Endothelial cell of umbilical vein (primary cell): Measurements from ENCODE around the gene ECE2. TPM values are rescaled to one million over a fixed set of nuclear protein-coding genes. Genes with fewer than 3 reads are reported as not detected.

Source experiments
- BruUV-seq: library from RNA; stranded (reverse); fragments of 400-500 nt; replicated peaks from 2 replicates; lab custom pipeline; 2021; lab: Mats Ljungman, UMichigan
- CTCF ChIA-PET: fragments of 300-600, 350-600 bp; sonication (Branson Sonifier 250); formaldehyde crosslinking; loops from one replicate; lab custom pipeline; 2021; ENCODE audit warnings: antibody characterized with exemption, inconsistent platforms; lab: Charles Lee
- POLR2A ChIA-PET: fragments of 300-600, 350-600 bp; sonication (Branson Sonifier 250); formaldehyde crosslinking; loops from one replicate; lab custom pipeline; 2021; ENCODE audit warnings: antibody characterized with exemption, inconsistent platforms; lab: Charles Lee
- DNase-seq: peaks from one replicate; pipeline ENCODE4 v3.0.0-alpha.2; 2011; ENCODE audit warnings: low read depth, low spot score
- FAIRE-seq: peaks from 2 replicates; lab custom pipeline; 2011; peaks lifted over from hg19 to GRCh38; lab: Jason Lieb, UNC
- H2AFZ ChIP-seq: 2 replicates; pipeline ENCODE4 v1.6.0; 2012; ENCODE audit warnings: low read depth, low read length, control low read depth, inconsistent platforms
- H3K27ac ChIP-seq: 2 replicates; pipeline ENCODE4 v1.5.1; 2011; ENCODE audit warnings: low read depth, mild to moderate bottlenecking, control low read depth, low read length, moderate library complexity; ENCODE audit not compliant: insufficient read depth
- H3K27me3 ChIP-seq, 2 experiments: 2 replicates each; pipeline versions ENCODE4 v1.6.0 to v1.6.1; 2011; ENCODE audit warnings: low read length in 2 of 2, mixed read lengths in 1 of 2; ENCODE audit not compliant: control insufficient read depth in 2 of 2, insufficient read depth in 2 of 2
- H3K36me3 ChIP-seq, 2 experiments: 2 replicates in 1 of 2; 3 replicates in 1 of 2; pipeline ENCODE4 v1.5.1; 2011; ENCODE audit warnings: low read length in 2 of 2, mild to moderate bottlenecking in 1 of 2, moderate library complexity in 1 of 2; ENCODE audit not compliant: control insufficient read depth in 2 of 2, insufficient read depth in 2 of 2; ENCODE audit errors: extremely low read depth in 1 of 2
- H3K4me1 ChIP-seq: 3 replicates; pipeline ENCODE4 v1.5.1; 2011; ENCODE audit warnings: mild to moderate bottlenecking, low read length; ENCODE audit not compliant: control insufficient read depth, insufficient read depth; ENCODE audit errors: extremely low read depth
- H3K4me2 ChIP-seq: 2 replicates; pipeline ENCODE4 v1.6.1; 2011; ENCODE audit warnings: low read length, control low read depth, mixed read lengths; ENCODE audit not compliant: insufficient read depth
- H3K4me3 ChIP-seq, 3 experiments: fragments of 200-600 bp in 1 of 3; sonication (generic), shearing (Covaris generic) in 1 of 3; replicated peaks in 1 of 3; 2 replicates each; pipeline ENCODE4 v1.5.1; 2011 to 2016; ENCODE audit warnings: control low read depth in 3 of 3, low read length in 3 of 3, mild to moderate bottlenecking in 2 of 3, inconsistent platforms in 1 of 3, low read depth in 1 of 3, moderate library complexity in 1 of 3; ENCODE audit not compliant: insufficient read depth in 1 of 3
- H3K79me2 ChIP-seq: 2 replicates; pipeline ENCODE4 v1.6.0; 2012; ENCODE audit warnings: low read length, inconsistent platforms; ENCODE audit not compliant: control insufficient read depth, insufficient read depth
- H3K9ac ChIP-seq: replicated peaks from 2 replicates; pipeline ENCODE3; 2011; ENCODE audit warnings: low read length, control low read depth; ENCODE audit not compliant: insufficient read depth; ENCODE audit errors: extremely low read depth
- H3K9me1 ChIP-seq: replicated peaks from 3 replicates; pipeline ENCODE4 v1.6.0; 2011; ENCODE audit warnings: mild to moderate bottlenecking, low read length; ENCODE audit not compliant: control insufficient read depth, insufficient read depth; ENCODE audit errors: extremely low read depth
- H3K9me3 ChIP-seq: replicated peaks from 2 replicates; pipeline ENCODE4 v1.5.1; 2012; ENCODE audit warnings: low read length, inconsistent platforms; ENCODE audit not compliant: control insufficient read depth, insufficient read depth
- H4K20me1 ChIP-seq: replicated peaks from 2 replicates; pipeline ENCODE3; 2011; ENCODE audit warnings: mild to moderate bottlenecking, low read length; ENCODE audit not compliant: control insufficient read depth, insufficient read depth; ENCODE audit errors: extremely low read depth
- EZH2 ChIP-seq: IDR thresholded peaks from 2 replicates; pipeline ENCODE4 v1.6.1; 2012; ENCODE audit warnings: borderline replicate concordance, low read depth, mild to moderate bottlenecking, moderate library complexity, low read length, inconsistent platforms; ENCODE audit not compliant: severe bottlenecking
- FOS ChIP-seq: IDR thresholded peaks from 2 replicates; pipeline ENCODE4 v1.6.1; 2011; ENCODE audit warnings: mild to moderate bottlenecking, low read length, moderate library complexity, borderline replicate concordance; ENCODE audit not compliant: insufficient read depth
- GATA2 ChIP-seq: IDR thresholded peaks from 2 replicates; pipeline ENCODE4 v1.7.0; 2011; ENCODE audit warnings: low read depth, mild to moderate bottlenecking, moderate library complexity, mixed read lengths, low read length; ENCODE audit not compliant: insufficient read length, insufficient read depth
- JUN ChIP-seq: IDR thresholded peaks from 2 replicates; pipeline ENCODE4 v1.6.1; 2011; ENCODE audit warnings: borderline replicate concordance, low read depth; ENCODE audit not compliant: insufficient read length, insufficient read depth
- MYC ChIP-seq: IDR thresholded peaks from one replicate; pipeline ENCODE4 v1.6.1; 2011; ENCODE audit warnings: mild to moderate bottlenecking, low read depth, low read length
- POLR2A ChIP-seq: IDR thresholded peaks from 2 replicates; pipeline ENCODE4 v1.6.1; 2012; ENCODE audit warnings: low read depth, mild to moderate bottlenecking, control low read depth, low read length
- POLR2AphosphoS5 ChIP-seq: IDR thresholded peaks from 2 replicates; pipeline ENCODE4 v1.6.1; 2012; ENCODE audit warnings: low read depth, mild to moderate bottlenecking, control low read depth, low read length, moderate library complexity; ENCODE audit not compliant: insufficient read depth
- dilution Hi-C: fragments of 300-500 bp; cut with MboI; formaldehyde crosslinking; loops from one replicate; pipeline ENCODE4 v1.15.0; 2019; ENCODE audit warnings: low sequenced_read_pairs; ENCODE audit not compliant: extremely low pct_ligation_motif_present
- intact Hi-C: fragments of 100-400 bp; cut with micrococcal nuclease; formaldehyde crosslinking; loops from one replicate; pipeline ENCODE4 v1.10.0; 2022
- polyA plus RNA-seq, 4 experiments: library from polyadenylated mRNA; depleted of rRNA in 3 of 4; stranded (reverse) in 3 of 4; unstranded in 1 of 4; fragments of >200 nt; gene quantifications; 2 replicates each; pipeline versions ENCODE4 v1.2.1 to v1.2.3, GENCODE V29; 2011 to 2012; ENCODE audit warnings: missing spikeins in 1 of 4
- total RNA-seq: library from RNA; stranded (reverse); gene quantifications from 2 replicates; pipeline ENCODE4 v1.2.3, GENCODE V29; 2021
- TF ChIP-seq, protein P1 (sequence below), 2 donors: IDR thresholded peaks; 1 replicate in 1 of 2; 2 replicates in 1 of 2; pipeline ENCODE4 v1.5.1; 2011; ENCODE audit warnings: low read length in 2 of 2, mild to moderate bottlenecking in 2 of 2, moderate library complexity in 2 of 2, control low read depth in 1 of 2, inconsistent platforms in 1 of 2, low read depth in 1 of 2; ENCODE audit not compliant: insufficient read depth in 1 of 2; ENCODE audit errors: extremely low read depth in 1 of 2
- TF ChIP-seq, protein P2 (sequence below): IDR thresholded peaks from 2 replicates; pipeline ENCODE4 v1.6.1; 2011; ENCODE audit not compliant: insufficient read depth, insufficient read length

Gene ECE2
- total and polyA plus RNA-seq, 2 donors (not counting 3 experiments of a cell fraction or from before 2014, with no cell fraction given): not detected

- Histone ChIP-seq H3K36me3 (no peaks in the 10 kb centered on the region), H3K27ac (no peak overlapping the region), H4K20me1 (no peaks in the 10 kb centered on the region), H3K9ac (no peak overlapping the region), H3K4me3 (no peak overlapping the region), H3K9me1 (no peaks in the 10 kb centered on the region), H3K4me2 (no peak overlapping the region), H3K9me3 (no peaks in the 10 kb centered on the region), H2AFZ (no peak overlapping the region), H3K4me1 (no peaks in the 10 kb centered on the region), H3K79me2 (no peaks in the 10 kb centered on the region), H3K27me3 (peaks cover 30 to 38% of the 10 kb centered on the region in 2 experiments)
- ChIA-PET CTCF (interaction anchor here (1.2 kb wide), 1 partner anchor 382 kb away, joined by 4 read pairs; no protein-coding TSS in a partner anchor), POLR2A (no interaction called here)
- dilution Hi-C loops (no loop called here), intact Hi-C loops (no loop called here)
- no peak for FAIRE-seq
- no TSS peak for BruUV-seq
- DNase-seq: no peak
- TF ChIP-seq, protein P1, sequence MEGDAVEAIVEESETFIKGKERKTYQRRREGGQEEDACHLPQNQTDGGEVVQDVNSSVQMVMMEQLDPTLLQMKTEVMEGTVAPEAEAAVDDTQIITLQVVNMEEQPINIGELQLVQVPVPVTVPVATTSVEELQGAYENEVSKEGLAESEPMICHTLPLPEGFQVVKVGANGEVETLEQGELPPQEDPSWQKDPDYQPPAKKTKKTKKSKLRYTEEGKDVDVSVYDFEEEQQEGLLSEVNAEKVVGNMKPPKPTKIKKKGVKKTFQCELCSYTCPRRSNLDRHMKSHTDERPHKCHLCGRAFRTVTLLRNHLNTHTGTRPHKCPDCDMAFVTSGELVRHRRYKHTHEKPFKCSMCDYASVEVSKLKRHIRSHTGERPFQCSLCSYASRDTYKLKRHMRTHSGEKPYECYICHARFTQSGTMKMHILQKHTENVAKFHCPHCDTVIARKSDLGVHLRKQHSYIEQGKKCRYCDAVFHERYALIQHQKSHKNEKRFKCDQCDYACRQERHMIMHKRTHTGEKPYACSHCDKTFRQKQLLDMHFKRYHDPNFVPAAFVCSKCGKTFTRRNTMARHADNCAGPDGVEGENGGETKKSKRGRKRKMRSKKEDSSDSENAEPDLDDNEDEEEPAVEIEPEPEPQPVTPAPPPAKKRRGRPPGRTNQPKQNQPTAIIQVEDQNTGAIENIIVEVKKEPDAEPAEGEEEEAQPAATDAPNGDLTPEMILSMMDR (IDR thresholded peaks at IDR 0.05; ENCODE audit: extremely low read depth in 1 of 2, insufficient read depth in 1 of 2, low read depth in 1 of 2, low read length in 2 of 2): no peak
- TF ChIP-seq POLR2A (no peak), EZH2 (no peak), POLR2AphosphoS5 (no peak), FOS (no peak), JUN (no peak), MYC (no peak), GATA2 (no peak)
- TF ChIP-seq, protein P2, sequence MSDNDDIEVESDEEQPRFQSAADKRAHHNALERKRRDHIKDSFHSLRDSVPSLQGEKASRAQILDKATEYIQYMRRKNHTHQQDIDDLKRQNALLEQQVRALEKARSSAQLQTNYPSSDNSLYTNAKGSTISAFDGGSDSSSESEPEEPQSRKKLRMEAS: no peak
These were observed 1.5 kb downstream of the ECE2 start for GRCh38 chr3:184277366-184277765.
